Liver (tissue), 9 donors: ENCODE data around the gene TLCD1. TPM values are rescaled to one million over a fixed set of nuclear protein-coding genes. Genes with fewer than 3 reads are reported as not detected.

Experiments
- DNase-seq: peaks from one replicate; pipeline ENCODE4 v3.0.0-alpha.2; 2017; ENCODE audit warnings: low spot score
- H3K27ac ChIP-seq, 2 donors: one replicate each; pipeline ENCODE4 v1.7.0; 2013; ENCODE audit warnings: inconsistent platforms in 2 of 2, low read length in 2 of 2, control low read depth in 1 of 2, low read depth in 1 of 2, mild to moderate bottlenecking in 1 of 2
- H3K27me3 ChIP-seq, 4 donors: one replicate each; pipeline versions ENCODE4 v1.6.1 to v1.7.0; 2013; ENCODE audit warnings: low read length in 3 of 4, inconsistent platforms in 1 of 4, mild to moderate bottlenecking in 1 of 4, moderate library complexity in 1 of 4; ENCODE audit not compliant: control insufficient read depth in 4 of 4, insufficient read depth in 4 of 4
- H3K36me3 ChIP-seq, 4 donors: one replicate each; pipeline versions ENCODE4 v1.6.1 to v1.7.0; 2013; ENCODE audit warnings: low read length in 3 of 4, mild to moderate bottlenecking in 3 of 4, low read depth in 1 of 4, moderate library complexity in 1 of 4; ENCODE audit not compliant: control insufficient read depth in 4 of 4, insufficient read depth in 3 of 4
- H3K4me1 ChIP-seq, 4 donors: one replicate each; pipeline versions ENCODE4 v1.6.1 to v1.7.0; 2013; ENCODE audit warnings: low read length in 3 of 4, mild to moderate bottlenecking in 3 of 4, moderate library complexity in 1 of 4; ENCODE audit not compliant: control insufficient read depth in 4 of 4, insufficient read depth in 4 of 4
- H3K4me3 ChIP-seq, 3 donors: one replicate each; pipeline versions ENCODE4 v1.6.1 to v1.7.0; 2013; ENCODE audit warnings: low read length in 3 of 3, control low read depth in 1 of 3, low read depth in 1 of 3, mild to moderate bottlenecking in 1 of 3
- H3K9ac ChIP-seq, 2 donors: one replicate each; pipeline ENCODE4 v1.7.0; 2013; ENCODE audit warnings: low read length in 2 of 2, mild to moderate bottlenecking in 2 of 2, moderate library complexity in 2 of 2, control low read depth in 1 of 2, low read depth in 1 of 2
- H3K9me3 ChIP-seq, 4 donors: one replicate each; pipeline versions ENCODE4 v1.6.1 to v1.7.0; 2013; ENCODE audit warnings: low read length in 3 of 4; ENCODE audit not compliant: control insufficient read depth in 4 of 4
- EGR1 ChIP-seq, 2 donors: IDR thresholded peaks; 2 replicates each; pipeline ENCODE4 v1.6.1; 2016 to 2018; ENCODE audit warnings: antibody characterized with exemption in 2 of 2, low read depth in 2 of 2
- FOXA1 ChIP-seq: IDR thresholded peaks from 2 replicates; pipeline ENCODE4 v1.6.1; 2016; ENCODE audit warnings: antibody characterized with exemption
- FOXA2 ChIP-seq: IDR thresholded peaks from 2 replicates; pipeline ENCODE4 v1.6.1; 2016; ENCODE audit warnings: antibody characterized with exemption
- GABPA ChIP-seq, 2 donors: IDR thresholded peaks in 1 of 2; conservative IDR thresholded peaks in 1 of 2; 2 replicates each; pipeline ENCODE4 v1.6.1; 2016; ENCODE audit warnings: antibody characterized with exemption in 2 of 2, mild to moderate bottlenecking in 1 of 2, moderate library complexity in 1 of 2
- HNF4A ChIP-seq, 2 donors: conservative IDR thresholded peaks; 2 replicates each; pipeline ENCODE4 v1.6.1; 2016; ENCODE audit warnings: antibody characterized with exemption in 2 of 2, mild to moderate bottlenecking in 2 of 2
- HNF4G ChIP-seq: IDR thresholded peaks from 2 replicates; pipeline ENCODE4 v1.6.1; 2016; ENCODE audit warnings: antibody characterized with exemption
- JUND ChIP-seq, 2 donors: IDR thresholded peaks; 2 replicates each; pipeline ENCODE4 v1.6.1; 2016; ENCODE audit warnings: antibody characterized with exemption in 2 of 2
- NR2F2 ChIP-seq: IDR thresholded peaks from 2 replicates; pipeline ENCODE4 v1.6.1; 2016; ENCODE audit warnings: antibody characterized with exemption
- RAD21 ChIP-seq, 2 donors: IDR thresholded peaks; 2 replicates each; pipeline ENCODE4 v1.6.1; 2016; ENCODE audit warnings: antibody characterized with exemption in 2 of 2, mild to moderate bottlenecking in 2 of 2
- REST ChIP-seq: IDR thresholded peaks from 2 replicates; pipeline ENCODE4 v1.6.1; 2016; ENCODE audit warnings: antibody characterized with exemption, mild to moderate bottlenecking
- RXRA ChIP-seq, 2 donors: IDR thresholded peaks; 2 replicates each; pipeline ENCODE4 v1.6.1; 2017 to 2018; ENCODE audit warnings: antibody characterized with exemption in 2 of 2, mild to moderate bottlenecking in 1 of 2
- SP1 ChIP-seq: IDR thresholded peaks from 2 replicates; pipeline ENCODE4 v1.6.1; 2018; ENCODE audit warnings: antibody characterized with exemption, mild to moderate bottlenecking
- YY1 ChIP-seq: IDR thresholded peaks from 2 replicates; pipeline ENCODE4 v1.6.1; 2016; ENCODE audit warnings: antibody characterized with exemption, mild to moderate bottlenecking
- WGBS: extraction: QIAGEN DNeasy Blood & Tissue Kit; methylation state at CpG from one replicate; pipeline ENCODE4 v1.1.7; 2013; 5-methylcytosine and 5-hydroxymethylcytosine counted together
- polyA plus RNA-seq, 2 donors: library from polyadenylated mRNA; stranded (reverse) in 1 of 2; unstranded in 1 of 2; fragments of 200-250 nt in 1 of 2; fragments of >200 nt in 1 of 2; fragmentation: Nextera tagmentation in 1 of 2; extraction: Ambion mirVana in 1 of 2; gene quantifications; one replicate each; pipeline versions ENCODE4 v1.2.1 to v1.2.3, GENCODE V29; 2013 to 2015
- total RNA-seq, 2 donors: library from RNA; depleted of rRNA; stranded (reverse); fragments of >200 nt; gene quantifications; one replicate each; pipeline ENCODE4 v1.2.3, GENCODE V29; 2014
- TF ChIP-seq, protein P1 (sequence below): IDR thresholded peaks from 2 replicates; pipeline ENCODE4 v1.6.1; 2016; ENCODE audit warnings: antibody characterized with exemption
- TF ChIP-seq, protein P2 (sequence below): IDR thresholded peaks from 2 replicates; pipeline ENCODE4 v1.6.1; 2016; ENCODE audit warnings: antibody characterized with exemption
- TF ChIP-seq, protein P3 (sequence below): IDR thresholded peaks from 2 replicates; pipeline ENCODE4 v1.6.1; 2016; ENCODE audit warnings: antibody characterized with exemption
- TF ChIP-seq, protein P4 (sequence below): fragments of 150-350 bp; IDR thresholded peaks from 2 replicates; pipeline ENCODE4 v1.5.1; 2017; ENCODE audit warnings: improper control_type of control experiment, low read depth, low read length; ENCODE audit not compliant: missing input control
- donor health status: healthy.
- donor health status: healthy.
- donor health status: healthy.
- donor health status: healthy.
- donor health status: healthy.

Gene TLCD1
- 1 to 10 TPM; 4.4 to 7.9 TPM for total RNA-seq
- 1 to 10 TPM; 5.1 to 8.8 TPM for polyA plus RNA-seq

DNA sequence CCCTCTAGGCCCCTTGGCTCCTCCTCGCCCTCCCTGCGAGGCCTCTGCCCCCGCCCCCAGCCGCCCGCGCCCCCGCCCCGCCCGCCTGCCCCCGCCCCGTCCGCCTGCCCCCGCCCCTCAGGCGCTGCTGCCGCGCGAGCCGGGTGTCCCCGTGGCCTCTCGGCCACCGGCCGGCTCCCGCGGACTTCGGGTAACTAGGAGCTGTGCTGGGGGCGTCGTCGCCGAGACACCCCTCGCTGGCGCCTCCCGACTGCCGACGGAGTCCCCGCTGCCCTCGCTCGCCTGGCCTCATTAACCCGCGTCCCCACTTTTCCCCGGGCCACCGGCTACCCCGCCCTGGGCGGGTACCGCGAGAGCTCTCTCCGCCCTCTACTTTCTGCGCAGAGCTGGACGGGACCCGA is at the start of gene TLCD1:
TLCD1 (minus strand) TSS at position 8 of the 401 bp plus-strand sequence. CDS start 136 bp downstream, outside the sequence.
- Histone ChIP-seq H3K4me3 (peak within 1 kb of the TSS; percentile 56 to 66 (median 60)), H3K9ac (peak within 1 kb of the TSS in 1 of 2 donors; percentile 51), H3K9me3 (no peaks in the 10 kb centered on the region), H3K27me3 (no peaks in the 10 kb centered on the region), H3K36me3 (peaks cover 10 to 28% (median 22%) of the 10 kb centered on the region in 4 donors), H3K4me1 (peaks cover 2 to 36% (median 24%) of the 10 kb centered on the region in 4 donors), H3K27ac (peak within 1 kb of the TSS; percentile 97 to 99)
- under 1% methylated on average over 49 of the region's 49 CpGs for WGBS
- peak; percentile 84 for DNase-seq
- TF ChIP-seq GABPA (IDR thresholded peaks at IDR 0.05 in 1 of 2, conservative IDR thresholded peaks at IDR 0.05 in 1 of 2) (no peak), REST (no peak), RAD21 (IDR thresholded peaks at IDR 0.05) (no peak), YY1 (no peak), HNF4A (conservative IDR thresholded peaks at IDR 0.05) (no peak), SP1 (no peak), EGR1 (IDR thresholded peaks at IDR 0.05; ENCODE audit: low read depth in 2 of 2) (no peak), NR2F2 (peak; percentile 6), FOXA2 (no peak)
- TF ChIP-seq, protein P1, sequence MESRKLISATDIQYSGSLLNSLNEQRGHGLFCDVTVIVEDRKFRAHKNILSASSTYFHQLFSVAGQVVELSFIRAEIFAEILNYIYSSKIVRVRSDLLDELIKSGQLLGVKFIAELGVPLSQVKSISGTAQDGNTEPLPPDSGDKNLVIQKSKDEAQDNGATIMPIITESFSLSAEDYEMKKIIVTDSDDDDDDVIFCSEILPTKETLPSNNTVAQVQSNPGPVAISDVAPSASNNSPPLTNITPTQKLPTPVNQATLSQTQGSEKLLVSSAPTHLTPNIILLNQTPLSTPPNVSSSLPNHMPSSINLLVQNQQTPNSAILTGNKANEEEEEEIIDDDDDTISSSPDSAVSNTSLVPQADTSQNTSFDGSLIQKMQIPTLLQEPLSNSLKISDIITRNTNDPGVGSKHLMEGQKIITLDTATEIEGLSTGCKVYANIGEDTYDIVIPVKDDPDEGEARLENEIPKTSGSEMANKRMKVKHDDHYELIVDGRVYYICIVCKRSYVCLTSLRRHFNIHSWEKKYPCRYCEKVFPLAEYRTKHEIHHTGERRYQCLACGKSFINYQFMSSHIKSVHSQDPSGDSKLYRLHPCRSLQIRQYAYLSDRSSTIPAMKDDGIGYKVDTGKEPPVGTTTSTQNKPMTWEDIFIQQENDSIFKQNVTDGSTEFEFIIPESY, result peak; percentile 66

DNA sequence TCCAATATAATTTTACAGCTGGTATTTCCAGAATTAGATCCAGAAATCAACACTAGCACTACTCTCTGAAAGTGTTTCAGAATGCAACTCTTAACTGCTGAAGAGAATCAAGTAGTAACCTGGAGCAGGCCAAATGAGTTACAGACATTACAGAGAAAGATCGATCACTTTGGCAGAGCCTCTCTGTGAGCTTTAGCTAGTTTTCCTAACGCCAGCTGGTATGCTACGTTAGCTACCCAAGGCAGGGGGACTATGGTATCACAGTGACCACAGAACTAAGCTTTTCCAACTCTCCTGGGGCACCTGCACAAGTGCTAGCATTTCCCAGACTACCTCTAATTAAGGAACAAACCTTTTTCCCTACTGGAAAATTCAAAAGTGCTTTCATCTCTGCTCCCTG is 48.2 kb upstream of the TLCD1 start:
- H3K4me3 ChIP-seq, result no peak overlapping the region
- H3K4me1 ChIP-seq, result peaks cover 1 to 10% (median 3%) of the 10 kb centered on the region in 4 donors
- no peak overlapping the region for H3K9ac ChIP-seq
- no peaks in the 10 kb centered on the region for H3K27me3 ChIP-seq
- WGBS, result 48% methylated on average over 3 of the region's 3 CpGs
- no peaks in the 10 kb centered on the region for H3K36me3 ChIP-seq
- no peak overlapping the region for H3K27ac ChIP-seq
- TF ChIP-seq HNF4G, result no peak
- TF ChIP-seq FOXA1, result no peak
- TF ChIP-seq EGR1 (IDR thresholded peaks at IDR 0.05; ENCODE audit: low read depth in 2 of 2), result no peak
- TF ChIP-seq NR2F2, result no peak
- no peak for TF ChIP-seq YY1
- TF ChIP-seq, protein P2, sequence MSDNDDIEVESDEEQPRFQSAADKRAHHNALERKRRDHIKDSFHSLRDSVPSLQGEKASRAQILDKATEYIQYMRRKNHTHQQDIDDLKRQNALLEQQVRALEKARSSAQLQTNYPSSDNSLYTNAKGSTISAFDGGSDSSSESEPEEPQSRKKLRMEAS, result no peak
- TF ChIP-seq, protein P3, sequence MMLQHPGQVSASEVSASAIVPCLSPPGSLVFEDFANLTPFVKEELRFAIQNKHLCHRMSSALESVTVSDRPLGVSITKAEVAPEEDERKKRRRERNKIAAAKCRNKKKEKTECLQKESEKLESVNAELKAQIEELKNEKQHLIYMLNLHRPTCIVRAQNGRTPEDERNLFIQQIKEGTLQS, result no peak
- no peak for TF ChIP-seq HNF4A (conservative IDR thresholded peaks at IDR 0.05)
- TF ChIP-seq SP1, result no peak
- TF ChIP-seq RXRA (IDR thresholded peaks at IDR 0.05), result no peak
- TF ChIP-seq, protein P4, sequence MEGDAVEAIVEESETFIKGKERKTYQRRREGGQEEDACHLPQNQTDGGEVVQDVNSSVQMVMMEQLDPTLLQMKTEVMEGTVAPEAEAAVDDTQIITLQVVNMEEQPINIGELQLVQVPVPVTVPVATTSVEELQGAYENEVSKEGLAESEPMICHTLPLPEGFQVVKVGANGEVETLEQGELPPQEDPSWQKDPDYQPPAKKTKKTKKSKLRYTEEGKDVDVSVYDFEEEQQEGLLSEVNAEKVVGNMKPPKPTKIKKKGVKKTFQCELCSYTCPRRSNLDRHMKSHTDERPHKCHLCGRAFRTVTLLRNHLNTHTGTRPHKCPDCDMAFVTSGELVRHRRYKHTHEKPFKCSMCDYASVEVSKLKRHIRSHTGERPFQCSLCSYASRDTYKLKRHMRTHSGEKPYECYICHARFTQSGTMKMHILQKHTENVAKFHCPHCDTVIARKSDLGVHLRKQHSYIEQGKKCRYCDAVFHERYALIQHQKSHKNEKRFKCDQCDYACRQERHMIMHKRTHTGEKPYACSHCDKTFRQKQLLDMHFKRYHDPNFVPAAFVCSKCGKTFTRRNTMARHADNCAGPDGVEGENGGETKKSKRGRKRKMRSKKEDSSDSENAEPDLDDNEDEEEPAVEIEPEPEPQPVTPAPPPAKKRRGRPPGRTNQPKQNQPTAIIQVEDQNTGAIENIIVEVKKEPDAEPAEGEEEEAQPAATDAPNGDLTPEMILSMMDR, result no peak
- TF ChIP-seq FOXA2, result no peak
- TF ChIP-seq GABPA (IDR thresholded peaks at IDR 0.05 in 1 of 2, conservative IDR thresholded peaks at IDR 0.05 in 1 of 2), result no peak
- TF ChIP-seq JUND (IDR thresholded peaks at IDR 0.05), result no peak
- TF ChIP-seq RAD21 (IDR thresholded peaks at IDR 0.05), result no peak
- no peak for DNase-seq
- no peaks in the 10 kb centered on the region for H3K9me3 ChIP-seq
